ENCODE measurements around the gene ARHGEF10L. TPM values are rescaled to one million over a fixed set of nuclear protein-coding genes. Genes with fewer than 3 reads are reported as not detected.

ARHGEF10L gene
- total RNA-seq, 1 donor from 2014 or later, result 20.3 TPM

DNA sequence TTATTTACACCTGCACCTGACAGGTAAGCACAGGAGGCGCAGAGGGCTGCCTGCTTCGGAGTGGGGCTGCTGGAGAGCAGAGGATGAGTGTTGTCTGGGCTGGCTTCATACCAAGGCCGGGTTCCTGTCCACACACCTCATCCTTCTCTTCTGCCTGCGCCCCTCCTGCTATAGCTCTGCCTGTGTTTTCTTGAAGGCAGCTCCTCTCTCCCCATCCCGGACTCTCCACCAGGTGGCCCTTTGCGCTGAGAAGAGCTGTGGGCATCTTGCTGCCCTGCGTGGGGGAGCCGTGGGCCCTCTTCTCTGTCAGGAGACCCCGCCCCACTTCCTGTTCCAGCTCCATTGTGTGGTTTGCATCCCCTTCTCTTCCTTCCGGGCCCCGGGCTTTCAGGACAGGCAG, 35.0 kb downstream of the ARHGEF10L start:
- TF ChIP-seq, protein P1, sequence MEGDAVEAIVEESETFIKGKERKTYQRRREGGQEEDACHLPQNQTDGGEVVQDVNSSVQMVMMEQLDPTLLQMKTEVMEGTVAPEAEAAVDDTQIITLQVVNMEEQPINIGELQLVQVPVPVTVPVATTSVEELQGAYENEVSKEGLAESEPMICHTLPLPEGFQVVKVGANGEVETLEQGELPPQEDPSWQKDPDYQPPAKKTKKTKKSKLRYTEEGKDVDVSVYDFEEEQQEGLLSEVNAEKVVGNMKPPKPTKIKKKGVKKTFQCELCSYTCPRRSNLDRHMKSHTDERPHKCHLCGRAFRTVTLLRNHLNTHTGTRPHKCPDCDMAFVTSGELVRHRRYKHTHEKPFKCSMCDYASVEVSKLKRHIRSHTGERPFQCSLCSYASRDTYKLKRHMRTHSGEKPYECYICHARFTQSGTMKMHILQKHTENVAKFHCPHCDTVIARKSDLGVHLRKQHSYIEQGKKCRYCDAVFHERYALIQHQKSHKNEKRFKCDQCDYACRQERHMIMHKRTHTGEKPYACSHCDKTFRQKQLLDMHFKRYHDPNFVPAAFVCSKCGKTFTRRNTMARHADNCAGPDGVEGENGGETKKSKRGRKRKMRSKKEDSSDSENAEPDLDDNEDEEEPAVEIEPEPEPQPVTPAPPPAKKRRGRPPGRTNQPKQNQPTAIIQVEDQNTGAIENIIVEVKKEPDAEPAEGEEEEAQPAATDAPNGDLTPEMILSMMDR (IDR thresholded peaks at IDR 0.05), result peak; percentile 41
- no peak for TF ChIP-seq EZH2phosphoT487 (IDR thresholded peaks at IDR 0.05)
- Histone ChIP-seq H3K9me3 (ENCODE audit: low read depth) (no peaks in the 10 kb centered on the region), H4K20me1 (ENCODE audit: low read depth) (peaks cover 91% of the 10 kb centered on the region), H3K36me3 (no peaks in the 10 kb centered on the region), H3K9ac (no peak overlapping the region), H3K4me3 (no peak overlapping the region), H3K4me1 (peaks cover 57% of the 10 kb centered on the region), H3K4me2 (peak overlapping the region; percentile 32), H3K27me3 (no peaks in the 10 kb centered on the region), H3K27ac (no peak overlapping the region), H3K79me2 (ENCODE audit: low read depth) (peaks cover 91% of the 10 kb centered on the region), H2AFZ (replicated peaks) (no peak overlapping the region), H3F3A (ENCODE audit: low read depth) (peaks cover 17% of the 10 kb centered on the region)
- peak; percentile 47 for DNase-seq (ENCODE audit: low spot score)
- peaks cover 80% of the 10 kb centered on the region for H3K4me1 Mint-ChIP-seq
- peak overlapping the region; percentile 70 for H3K4me3 Mint-ChIP-seq
- H3K36me3 Mint-ChIP-seq, result no peaks in the 10 kb centered on the region
- no peaks in the 10 kb centered on the region for H3K9me3 Mint-ChIP-seq
- peaks cover 12% of the 10 kb centered on the region for H3K27me3 Mint-ChIP-seq (ENCODE audit: insufficient read depth, low read depth)
- H3K27ac Mint-ChIP-seq, result peak overlapping the region; percentile 93

DNA sequence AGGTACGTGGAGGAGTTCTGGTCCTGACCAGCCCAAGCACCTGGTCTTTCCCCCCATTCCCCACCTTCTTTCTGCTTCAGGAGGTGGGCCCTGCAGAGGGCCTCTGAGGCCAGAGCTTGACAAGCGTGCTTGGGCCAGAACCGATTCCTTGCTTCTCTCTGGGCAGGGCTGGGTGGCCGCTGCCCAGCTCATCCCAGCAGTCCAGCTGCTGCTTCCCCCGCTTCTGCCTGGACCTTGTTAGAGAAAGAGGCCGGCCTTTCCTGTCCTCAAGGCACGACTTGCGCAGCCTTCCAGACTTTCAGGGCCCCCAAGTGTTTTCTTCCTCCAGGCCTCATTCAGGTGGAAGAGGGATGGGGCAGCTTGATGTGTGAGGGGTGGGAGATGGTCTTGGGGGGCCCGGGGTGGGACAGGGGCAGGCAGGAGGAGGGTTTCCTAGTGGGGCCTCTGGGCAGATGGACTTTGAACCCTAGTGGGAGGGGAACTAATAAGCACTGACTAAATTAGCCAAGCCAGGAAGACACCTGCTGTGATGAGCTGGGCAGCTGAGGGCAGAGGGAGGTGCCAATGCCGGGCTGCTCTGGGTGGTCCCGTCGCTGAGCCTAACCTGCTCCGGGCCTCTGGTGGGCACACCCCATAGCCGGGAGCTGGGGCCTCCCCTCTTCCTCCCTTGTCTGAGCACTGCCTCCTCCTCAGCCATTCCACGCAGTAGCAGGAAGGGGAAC, 36.5 kb downstream of the ARHGEF10L start:
- Histone ChIP-seq H2AFZ (replicated peaks) (no peak overlapping the region), H3K4me3 (no peak overlapping the region), H3F3A (ENCODE audit: low read depth) (peaks cover 17% of the 10 kb centered on the region), H3K4me2 (peak overlapping the region; percentile 13), H3K9me3 (ENCODE audit: low read depth) (no peaks in the 10 kb centered on the region), H3K27ac (no peak overlapping the region), H3K79me2 (ENCODE audit: low read depth) (peaks cover 78% of the 10 kb centered on the region), H3K4me1 (peaks cover 54% of the 10 kb centered on the region), H3K27me3 (no peaks in the 10 kb centered on the region), H4K20me1 (ENCODE audit: low read depth) (peaks cover 91% of the 10 kb centered on the region), H3K9ac (no peak overlapping the region), H3K36me3 (no peaks in the 10 kb centered on the region)
- no peak for TF ChIP-seq EZH2 (IDR thresholded peaks at IDR 0.05)
- TF ChIP-seq EZH2phosphoT487 (IDR thresholded peaks at IDR 0.05), result no peak
- TF ChIP-seq, protein P1 (IDR thresholded peaks at IDR 0.05), result no peak
- Mint-ChIP-seq H3K4me3 (peak overlapping the region; percentile 76), H3K27me3 (ENCODE audit: insufficient read depth, low read depth) (peaks cover 4% of the 10 kb centered on the region), H3K4me1 (peaks cover 77% of the 10 kb centered on the region), H3K36me3 (no peaks in the 10 kb centered on the region), H3K27ac (peak overlapping the region; percentile 79), H3K9me3 (no peaks in the 10 kb centered on the region)
- no peak for DNase-seq (ENCODE audit: low spot score)

DNA sequence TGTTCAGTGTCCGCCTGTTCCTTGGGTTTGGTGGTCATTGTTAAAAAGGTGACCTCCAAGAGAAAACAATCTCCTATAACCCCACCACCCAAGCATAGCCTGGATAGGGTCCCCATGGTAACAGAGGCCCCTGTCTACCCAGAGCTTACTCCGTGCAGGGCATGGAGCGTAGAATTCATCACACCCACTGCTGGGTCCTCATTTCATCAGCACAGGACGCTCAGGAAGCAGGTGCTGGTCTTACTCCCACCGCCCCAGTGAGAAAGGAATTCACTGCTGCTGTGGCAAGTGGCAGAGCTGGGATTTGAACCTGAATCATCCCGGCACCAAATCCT, 37.0 kb downstream of the ARHGEF10L start:
- no peak overlapping the region for H3K27ac Mint-ChIP-seq
- Histone ChIP-seq H3K9ac (no peak overlapping the region), H3K4me3 (no peak overlapping the region), H4K20me1 (ENCODE audit: low read depth) (peaks cover 89% of the 10 kb centered on the region), H3K36me3 (no peaks in the 10 kb centered on the region), H3F3A (ENCODE audit: low read depth) (peaks cover 17% of the 10 kb centered on the region), H3K27ac (no peak overlapping the region), H3K27me3 (no peaks in the 10 kb centered on the region), H2AFZ (replicated peaks) (no peak overlapping the region), H3K79me2 (ENCODE audit: low read depth) (peaks cover 72% of the 10 kb centered on the region), H3K4me1 (peaks cover 54% of the 10 kb centered on the region), H3K4me2 (peak overlapping the region; percentile 13), H3K9me3 (ENCODE audit: low read depth) (no peaks in the 10 kb centered on the region)
- H3K27me3 Mint-ChIP-seq (ENCODE audit: insufficient read depth, low read depth), result peaks cover 4% of the 10 kb centered on the region
- DNase-seq (ENCODE audit: low spot score), result no peak
- peaks cover 77% of the 10 kb centered on the region for H3K4me1 Mint-ChIP-seq
- H3K9me3 Mint-ChIP-seq, result no peaks in the 10 kb centered on the region
- TF ChIP-seq, protein P1 (IDR thresholded peaks at IDR 0.05), result no peak
- H3K4me3 Mint-ChIP-seq, result no peak overlapping the region
- no peaks in the 10 kb centered on the region for H3K36me3 Mint-ChIP-seq

Data from neural progenitor cell (in vitro differentiated cells).